LoVo (cell line): ENCODE data around the gene SEMA6B.
"Not testable (repeated sequence)": the region's sequence is repeated elsewhere in the genome, so short reads cannot be mapped to it uniquely, and the experiment has no call there.

ENCODE experiments used
- DNase-seq: peaks from one replicate; pipeline ENCODE4 v3.0.0-alpha.2; 2016; ENCODE audit warnings: low spot score

Gene SEMA6B

GRCh38 chr19:4543842-4544647, 15.4 kb downstream of the SEMA6B start:
- no peak for DNase-seq

DNA sequence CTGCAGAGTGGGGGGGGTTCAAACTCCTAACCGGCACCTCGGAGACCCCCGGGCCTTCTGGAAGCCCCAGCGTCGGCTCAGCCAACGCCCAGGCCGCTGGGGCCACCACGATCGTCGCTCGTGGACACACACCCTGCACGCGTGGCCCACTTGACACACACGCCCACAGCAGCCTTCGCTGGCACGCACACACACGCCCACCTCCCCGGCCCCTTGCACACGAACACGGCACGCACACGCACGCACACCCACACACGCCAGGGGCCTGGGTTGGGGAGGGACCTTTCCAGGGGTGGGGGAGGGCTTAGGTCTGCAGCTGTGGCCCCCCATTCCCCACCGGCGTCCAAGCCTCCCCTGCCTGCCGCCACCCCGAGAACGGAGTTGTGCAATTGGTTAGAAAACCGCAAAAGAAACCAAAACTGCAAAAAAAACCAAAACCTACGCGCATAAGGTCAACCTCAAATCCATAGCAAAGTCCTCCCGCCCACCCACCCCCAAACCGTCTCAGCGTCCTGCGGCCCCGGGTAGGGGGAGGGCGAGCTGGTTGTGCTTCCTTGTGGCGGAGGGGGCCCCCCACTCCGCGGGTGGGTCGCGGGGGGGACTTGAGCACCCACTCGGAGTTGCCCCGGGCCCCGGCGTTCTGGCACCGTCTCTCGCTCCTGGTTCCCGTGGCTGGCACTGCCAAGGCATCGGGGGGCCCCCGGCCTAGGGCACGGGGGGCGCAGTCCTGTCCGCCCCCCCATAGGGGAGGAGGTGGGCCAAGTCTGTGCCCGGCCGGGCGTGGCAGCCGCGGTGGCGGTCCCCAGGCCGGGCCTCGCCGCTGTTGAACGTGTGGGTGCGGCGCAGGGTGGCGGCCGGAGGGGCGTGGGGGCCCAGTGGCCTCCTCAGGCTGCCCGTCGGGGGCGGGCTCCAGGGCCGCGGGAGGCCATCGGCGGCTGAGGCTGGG, 16.3 kb downstream of the SEMA6B start:
- no peak for DNase-seq

- DNase-seq: not testable (repeated sequence)
These were observed 17.7 kb downstream of the SEMA6B start for GRCh38 chr19:4541806-4542145.

- no peak for DNase-seq
These were observed 18.2 kb downstream of the SEMA6B start for GRCh38 chr19:4541114-4541805.

GRCh38 chr19:4539693-4540581, 19.5 kb downstream of the SEMA6B start, which contains the start of gene LRG1:
Gene LRG1, minus strand, starts transcription at chr19:4540036. Its CDS starts 23 bp downstream, at chr19:4540013.
- DNase-seq: no peak

- no peak for DNase-seq
These were observed 20.3 kb downstream of the SEMA6B start for GRCh38 chr19:4539169-4539692.

GRCh38 chr19:4538601-4538954, 20.9 kb downstream of the SEMA6B start:
- no peak for DNase-seq

DNA sequence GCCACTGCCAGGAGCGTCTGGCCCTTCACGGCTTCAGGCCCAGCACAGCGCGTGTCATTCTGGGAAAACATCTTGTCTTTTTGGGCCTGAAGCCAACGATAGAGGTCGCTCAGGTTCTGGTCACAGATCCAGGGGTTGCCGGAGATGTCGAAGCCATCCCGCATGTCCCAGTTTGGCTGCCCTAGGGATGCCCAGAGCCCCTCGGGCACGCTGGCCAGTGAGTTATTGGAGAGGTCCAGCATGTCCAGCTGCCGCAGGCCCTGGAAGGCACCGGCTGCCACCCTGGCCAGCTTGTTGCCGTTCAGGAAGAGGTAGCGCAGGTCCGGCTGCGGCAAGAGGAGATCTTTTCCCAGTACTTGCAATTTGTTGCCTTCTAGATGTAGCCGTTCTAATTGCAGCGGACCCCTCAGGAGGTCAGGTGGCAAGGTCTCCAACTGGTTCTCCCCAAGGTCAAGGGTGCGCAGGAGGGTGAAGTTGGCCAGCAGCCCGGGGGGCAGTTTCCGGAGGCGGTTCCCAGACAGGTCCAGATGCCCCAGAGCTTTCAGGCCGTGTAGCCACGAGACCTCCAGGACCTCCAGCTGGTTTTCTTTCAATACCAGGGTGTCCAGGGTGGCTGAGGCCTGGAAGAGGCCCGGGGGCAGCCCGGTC, 21.4 kb downstream of the SEMA6B start:
- no peak for DNase-seq

- no peak for DNase-seq
These were observed 22.7 kb downstream of the SEMA6B start for GRCh38 chr19:4536798-4537197.

GRCh38 chr19:4534836-4535658, 24.4 kb downstream of the SEMA6B start, which contains the start of gene PLIN5:
Gene PLIN5, minus strand, starts transcription at chr19:4535224. Its CDS starts 1,150 bp downstream, at chr19:4534074.
- peak; percentile 50 for DNase-seq

- DNase-seq: no peak
These were observed 25.6 kb downstream of the SEMA6B start for GRCh38 chr19:4533835-4534424.

- no peak for DNase-seq
These were observed 26.1 kb downstream of the SEMA6B start for GRCh38 chr19:4533334-4533733.

DNA sequence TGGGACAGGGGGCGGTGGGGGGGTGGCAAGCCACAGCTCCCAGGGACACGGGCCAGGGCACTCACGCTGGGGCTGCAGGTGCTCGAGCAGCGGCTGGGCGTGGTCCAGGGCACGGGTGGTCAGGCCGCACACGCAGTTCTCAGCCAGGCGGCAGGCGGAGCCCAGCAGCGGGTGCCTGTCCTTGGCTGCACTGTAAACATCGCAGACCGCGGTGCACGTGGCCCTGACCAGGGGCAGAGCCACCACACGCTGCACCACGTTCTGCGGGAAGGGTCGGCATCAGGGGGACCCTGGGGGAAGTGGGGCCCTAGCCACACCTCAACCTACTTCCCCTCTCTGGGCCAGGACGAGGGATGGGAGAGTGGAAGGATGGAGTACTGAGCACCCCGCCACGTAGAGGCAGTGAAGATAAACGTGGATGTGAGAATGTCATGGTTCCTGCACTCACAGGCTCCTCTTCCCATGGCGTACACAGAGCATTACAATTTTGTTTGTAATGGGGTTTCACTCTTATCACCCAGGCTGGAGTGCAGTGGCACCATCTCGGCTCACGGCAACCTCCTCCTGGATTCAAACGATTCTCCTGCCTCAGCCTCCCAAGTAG, 27.8 kb downstream of the SEMA6B start:
- DNase-seq: no peak

- no peak for DNase-seq
These were observed 29.5 kb downstream of the SEMA6B start for GRCh38 chr19:4529924-4530522.

DNA sequence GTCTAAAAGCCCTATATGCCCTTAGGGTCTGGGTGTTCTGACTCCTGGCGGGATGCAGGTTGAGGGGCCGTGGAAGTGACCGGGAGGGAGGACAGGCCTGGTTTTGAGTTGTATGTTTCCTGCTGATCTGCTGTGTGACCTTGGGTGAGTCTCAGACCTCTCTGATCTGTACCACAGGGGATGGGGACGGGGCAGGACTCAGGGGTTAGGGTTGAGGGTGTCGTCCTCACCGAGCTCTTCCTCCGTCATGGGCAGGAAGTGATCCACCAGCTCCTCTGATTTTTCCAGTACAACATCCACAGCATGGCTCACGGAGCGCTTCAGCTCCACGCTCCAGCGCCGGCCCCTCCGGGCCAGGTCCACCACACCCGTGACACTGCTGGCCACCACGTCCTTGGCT, 30.6 kb downstream of the SEMA6B start:
- no peak for DNase-seq

DNA sequence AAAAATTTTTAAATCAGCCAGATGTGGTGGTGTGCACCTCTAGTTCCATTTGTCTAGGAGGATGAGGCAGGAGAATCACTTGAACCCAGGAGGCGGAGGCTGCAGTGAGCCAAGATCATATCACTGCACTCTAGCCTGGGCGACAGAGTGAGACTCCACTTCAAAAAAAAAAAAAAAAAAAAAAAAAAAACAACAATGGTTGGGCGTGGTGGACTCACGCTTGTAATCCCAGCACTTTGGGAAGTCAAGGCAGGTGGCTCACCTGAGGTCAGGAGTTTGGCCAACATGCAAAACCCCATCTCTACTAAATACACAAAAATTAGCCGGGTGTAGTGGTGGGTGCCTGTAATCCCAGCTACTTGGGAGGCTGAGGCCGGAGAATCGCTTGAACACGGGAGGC, 32.1 kb downstream of the SEMA6B start:
- not testable (repeated sequence) for DNase-seq

- DNase-seq: no peak
These were observed 33.9 kb downstream of the SEMA6B start for GRCh38 chr19:4525563-4526002.
